WTC11 (cell line): Measurements from ENCODE around the gene APOL1. TPM values are rescaled to one million over a fixed set of nuclear protein-coding genes. Genes with fewer than 3 reads are reported as not detected.
"Not testable (repeated sequence)": the region's sequence is repeated elsewhere in the genome, so short reads cannot be mapped to it uniquely, and the experiment has no call there.

Experiments
- ATAC-seq: fragments of 200-7000 bp; cut with Tn5 transposase; 2 replicates; pipeline ENCODE4 v1.10.0; 2021; ENCODE audit warnings: mild to moderate bottlenecking, moderate library complexity
- CTCF ChIA-PET: fragments of 300-600 bp; sonication (Branson Sonifier 250); formaldehyde crosslinking; loops from one replicate; lab custom pipeline; 2021; ENCODE audit warnings: antibody characterized with exemption; lab: Charles Lee
- POLR2A ChIA-PET: fragments of 350-600 bp; sonication (Branson Sonifier 250); formaldehyde crosslinking; loops from one replicate; lab custom pipeline; 2021; ENCODE audit warnings: antibody characterized with exemption; lab: Charles Lee
- DNase-seq: peaks from one replicate; pipeline ENCODE4 v3.0.0; 2021; ENCODE audit warnings: low spot score
- H3K27ac Mint-ChIP-seq: 2 replicates; pipeline ENCODE4 v1.8.0; 2021; ENCODE audit warnings: mixed read lengths
- H3K27me3 Mint-ChIP-seq: 2 replicates; pipeline ENCODE4 v1.8.0; 2021; ENCODE audit warnings: low read depth, mild to moderate bottlenecking, moderate library complexity, mixed read lengths
- H3K36me3 Mint-ChIP-seq: 2 replicates; pipeline ENCODE4 v1.8.0; 2021; ENCODE audit warnings: mixed read lengths
- H3K4me1 Mint-ChIP-seq: 2 replicates; pipeline ENCODE4 v1.8.0; 2022; ENCODE audit warnings: mixed read lengths
- H3K4me3 Mint-ChIP-seq: 2 replicates; pipeline ENCODE4 v1.8.0; 2021; ENCODE audit warnings: mild to moderate bottlenecking, moderate library complexity, mixed read lengths
- H3K9me3 Mint-ChIP-seq: 2 replicates; pipeline ENCODE4 v1.8.0; 2021; ENCODE audit warnings: mixed read lengths
- CBFB ChIP-seq: sonication (generic); formaldehyde crosslinking; IDR thresholded peaks from 2 replicates; pipeline ENCODE4 v1.8.1; 2022; ENCODE audit warnings: mild to moderate bottlenecking, low read depth, missing genetic modification reagents
- CREM ChIP-seq: sonication (generic); formaldehyde crosslinking; IDR thresholded peaks from 2 replicates; pipeline ENCODE4 v1.8.1; 2022; ENCODE audit warnings: mild to moderate bottlenecking, missing genetic modification reagents, moderate library complexity
- ELF4 ChIP-seq: sonication (generic); formaldehyde crosslinking; IDR thresholded peaks from 2 replicates; pipeline ENCODE4 v1.8.1; 2022; ENCODE audit warnings: low read depth, mild to moderate bottlenecking, moderate library complexity, missing genetic modification reagents
- ERG ChIP-seq: fragments of 250-450 bp; sonication (Bioruptor Pico); IDR thresholded peaks from 2 replicates; pipeline ENCODE4 v1.8.0; 2021; ENCODE audit warnings: mild to moderate bottlenecking
- MYBL2 ChIP-seq: sonication (generic); formaldehyde crosslinking; IDR thresholded peaks from 2 replicates; pipeline ENCODE4 v1.8.1; 2023; ENCODE audit warnings: mild to moderate bottlenecking, moderate library complexity, missing genetic modification reagents
- NR2C2 ChIP-seq: sonication (generic); formaldehyde crosslinking; IDR thresholded peaks from 2 replicates; pipeline ENCODE4 v1.8.0; 2022; ENCODE audit warnings: mild to moderate bottlenecking, missing genetic modification reagents
- OVOL2 ChIP-seq: fragments of 250-450 bp; sonication (Bioruptor Pico); IDR thresholded peaks from 2 replicates; pipeline ENCODE4 v1.9.0; 2021; ENCODE audit warnings: mild to moderate bottlenecking, borderline replicate concordance
- USF1 ChIP-seq: sonication (generic); formaldehyde crosslinking; IDR thresholded peaks from 2 replicates; pipeline ENCODE4 v1.8.0; 2022; ENCODE audit warnings: mild to moderate bottlenecking, missing genetic modification reagents
- USF2 ChIP-seq: sonication (generic); formaldehyde crosslinking; IDR thresholded peaks from 2 replicates; pipeline ENCODE4 v1.8.1; 2023; ENCODE audit warnings: mild to moderate bottlenecking, missing genetic modification reagents, moderate library complexity
- ZNF121 ChIP-seq: sonication (generic); formaldehyde crosslinking; IDR thresholded peaks from 2 replicates; pipeline ENCODE4 v1.8.0; 2023; ENCODE audit warnings: missing genetic modification reagents
- ZNF232 ChIP-seq: sonication (generic); formaldehyde crosslinking; IDR thresholded peaks from 2 replicates; pipeline ENCODE4 v1.8.0; 2022; ENCODE audit warnings: mild to moderate bottlenecking, missing genetic modification reagents
- ZNF512 ChIP-seq: sonication (generic); formaldehyde crosslinking; IDR thresholded peaks from 2 replicates; pipeline ENCODE4 v1.8.1; 2022; ENCODE audit warnings: missing genetic modification reagents, borderline replicate concordance
- total RNA-seq: library from RNA; stranded (reverse); gene quantifications from 3 replicates; pipeline ENCODE4 v1.2.3, GENCODE V29; 2021

Gene APOL1
- total RNA-seq, 1 experiment from 2014 or later = 0.35 TPM

GRCh38 chr22:36259615-36260300 lies 6.8 kb downstream of the APOL1 start:
- H3K9me3 Mint-ChIP-seq = no peaks in the 10 kb centered on the region
- peak; percentile 36 for ATAC-seq
- CTCF ChIA-PET = interaction anchor here (0.8 to 2.3 kb wide), 6 partner anchors 18 to 227 kb away, joined by 3 to 8 read pairs (median 5); partner anchors contain the start of gene APOL2
- no peaks in the 10 kb centered on the region for H3K36me3 Mint-ChIP-seq
- TF ChIP-seq CREM (CRISPR knock-in tag) = no peak
- TF ChIP-seq ZNF121 (CRISPR knock-in tag) = peak; percentile 86
- TF ChIP-seq ELF4 (CRISPR knock-in tag) = no peak
- no peak for TF ChIP-seq ZNF232 (CRISPR knock-in tag)
- TF ChIP-seq USF1 = no peak
- no peak for TF ChIP-seq OVOL2
- no peaks in the 10 kb centered on the region; the same call in 1 of the 2 replicates for H3K27me3 Mint-ChIP-seq
- peaks cover 35% of the 10 kb centered on the region for H3K4me1 Mint-ChIP-seq
- DNase-seq = no peak
- POLR2A ChIA-PET = interaction anchor here (2.7 kb wide), 1 partner anchor 20 kb away, joined by 9 read pairs; the partner anchor contains the start of gene APOL2
- H3K4me3 Mint-ChIP-seq = peak overlapping the region; percentile 25
- peak overlapping the region; percentile 94; the same call in 1 of the 2 replicates for H3K27ac Mint-ChIP-seq

- H3K4me3 Mint-ChIP-seq, POLR2A ChIA-PET, H3K9me3 Mint-ChIP-seq, H3K27ac Mint-ChIP-seq, H3K27me3 Mint-ChIP-seq, H3K36me3 Mint-ChIP-seq: not testable (repeated sequence)
- ATAC-seq (peak; percentile 64), DNase-seq (peak; percentile 33)
- H3K4me1 Mint-ChIP-seq = peaks cover 33% of the 10 kb centered on the region
- TF ChIP-seq NR2C2 (CRISPR knock-in tag) = 0 out of 2 replicates have a peak, but pooled peaks have one; percentile 24
- CTCF ChIA-PET = interaction anchor here (0.6 to 2.2 kb wide), 12 partner anchors 10 to 225 kb away, joined by 3 to 25 read pairs (median 4); partner anchors contain the start of gene APOL2
Measured at GRCh38 chr22:36261675-36262074, 8.7 kb downstream of the APOL1 start.

GRCh38 chr22:36262307-36262706 lies 9.4 kb downstream of the APOL1 start:
- H3K4me1 Mint-ChIP-seq = peaks cover 36% of the 10 kb centered on the region
- CTCF ChIA-PET = interaction anchor here (2.2 kb wide), 1 partner anchor 23 kb away, joined by 25 read pairs; the partner anchor contains the start of gene APOL2

GRCh38 chr22:36263216-36263673 lies 10.3 kb downstream of the APOL1 start:
- CTCF ChIA-PET = interaction anchor here (1.9 kb wide), 1 partner anchor 223 kb away, joined by 5 read pairs; no protein-coding TSS in a partner anchor

More at GRCh38 chr22:36262307-36262706, 9.4 kb downstream of the APOL1 start:
- ATAC-seq, POLR2A ChIA-PET, H3K36me3 Mint-ChIP-seq, H3K27ac Mint-ChIP-seq, DNase-seq, H3K27me3 Mint-ChIP-seq, H3K4me3 Mint-ChIP-seq, H3K9me3 Mint-ChIP-seq: not testable (repeated sequence)

GRCh38 chr22:36263886-36264664 lies 11.1 kb downstream of the APOL1 start:
- not testable (repeated sequence) for DNase-seq, H3K36me3 Mint-ChIP-seq, H3K27me3 Mint-ChIP-seq, ATAC-seq, H3K4me3 Mint-ChIP-seq, H3K27ac Mint-ChIP-seq
- POLR2A ChIA-PET = interaction anchor here (0.6 kb wide), 1 partner anchor 24 kb away, joined by 3 read pairs; no protein-coding TSS in a partner anchor
- Mint-ChIP-seq H3K9me3 (peaks cover 12% of the 10 kb centered on the region), H3K4me1 (peaks cover 23% of the 10 kb centered on the region)
- CTCF ChIA-PET = interaction anchor here (1.3 to 1.9 kb wide), 3 partner anchors 14 to 223 kb away, joined by 3 to 7 read pairs (median 5); no protein-coding TSS in a partner anchor

More at GRCh38 chr22:36263216-36263673, 10.3 kb downstream of the APOL1 start:
- H3K4me3 Mint-ChIP-seq, H3K36me3 Mint-ChIP-seq, H3K27ac Mint-ChIP-seq, ATAC-seq, H3K27me3 Mint-ChIP-seq, POLR2A ChIA-PET, DNase-seq, H3K9me3 Mint-ChIP-seq: not testable (repeated sequence)
- peaks cover 32% of the 10 kb centered on the region for H3K4me1 Mint-ChIP-seq

- H3K27me3 Mint-ChIP-seq = peaks cover 13% of the 10 kb centered on the region
- ATAC-seq (no peak), DNase-seq (no peak)
- H3K4me3 Mint-ChIP-seq = no peak overlapping the region
- CTCF ChIA-PET = interaction anchor here (1.1 to 1.9 kb wide), 3 partner anchors 19 to 88 kb away, joined by 3 to 5 read pairs (median 5); partner anchors contain the start of gene APOL2
- POLR2A ChIA-PET = no interaction called here
- peaks cover 7% of the 10 kb centered on the region for H3K4me1 Mint-ChIP-seq
- peaks cover 12% of the 10 kb centered on the region for H3K9me3 Mint-ChIP-seq
- no peak overlapping the region for H3K27ac Mint-ChIP-seq
- no peaks in the 10 kb centered on the region for H3K36me3 Mint-ChIP-seq
- TF ChIP-seq MYBL2 = no peak
- no peak for TF ChIP-seq ERG (CRISPR knock-in tag)
- no peak for TF ChIP-seq ZNF512 (CRISPR knock-in tag)
- no peak for TF ChIP-seq USF2
- no peak for TF ChIP-seq CBFB (CRISPR knock-in tag)
Measured at GRCh38 chr22:36267058-36267457, 14.1 kb downstream of the APOL1 start.
